HUDEP-2 (cell line): Measurements from ENCODE around the gene LIN52.

Source experiments
- DNase-seq, 76 experiments: peaks; one replicate each; lab custom pipeline; 2025; ENCODE audit not compliant: unreplicated experiment in 76 of 76; lab: John Stamatoyannopoulos, UW

Gene LIN52

DNA sequence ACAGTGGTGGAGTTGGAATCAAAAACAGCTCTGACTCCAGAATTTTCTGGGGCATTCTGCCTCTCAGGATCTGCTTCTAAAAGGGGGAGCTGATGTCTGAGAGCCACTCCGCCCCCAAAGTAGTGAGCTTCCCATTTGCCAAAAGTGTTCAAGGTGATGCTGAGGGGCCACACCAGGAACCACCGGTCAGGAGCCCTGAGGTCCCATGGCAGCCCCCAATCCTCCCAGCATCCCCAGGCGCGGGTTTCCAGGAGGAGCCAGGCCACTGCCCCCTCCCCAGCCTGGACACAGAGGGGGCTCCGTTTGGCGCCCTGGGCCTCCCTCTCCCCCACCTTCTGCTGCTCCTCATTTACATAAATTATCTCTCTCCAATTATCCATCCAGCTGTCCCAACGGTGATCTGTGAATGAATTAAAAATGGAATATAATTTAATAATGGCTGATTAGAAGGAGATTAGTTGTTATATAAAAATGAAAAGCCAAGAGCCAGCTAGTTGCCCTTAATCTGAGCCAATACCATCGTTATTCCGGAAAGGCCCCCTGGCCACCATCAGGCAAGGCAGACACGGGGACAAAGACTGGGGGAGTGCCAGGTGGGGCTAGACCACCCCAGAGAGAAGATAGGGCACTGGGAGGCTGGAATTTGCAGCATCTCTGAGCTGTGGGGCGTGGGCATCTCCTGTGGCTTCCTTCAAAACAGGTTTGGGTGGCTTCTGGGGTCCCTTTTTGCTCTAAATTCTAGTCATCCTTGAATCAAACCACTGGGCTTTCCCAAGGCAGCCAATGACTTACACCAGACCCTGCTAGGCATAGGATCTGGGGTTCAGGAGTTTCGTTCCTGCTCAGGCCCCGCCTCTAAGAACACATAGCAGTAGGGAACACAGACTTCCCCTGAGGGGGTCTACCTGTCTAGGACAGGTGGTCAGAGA lies 134.8 kb downstream of the LIN52 start:
- no peak for DNase-seq

- DNase-seq = no peak
Observed at GRCh38 chr14:74220991-74221390, 136.2 kb downstream of the LIN52 start.

- DNase-seq = no peak
Observed at GRCh38 chr14:74221741-74222140, 137.0 kb downstream of the LIN52 start.

GRCh38 chr14:74223016-74223415 lies 138.3 kb downstream of the LIN52 start:
- DNase-seq = no peak

DNA sequence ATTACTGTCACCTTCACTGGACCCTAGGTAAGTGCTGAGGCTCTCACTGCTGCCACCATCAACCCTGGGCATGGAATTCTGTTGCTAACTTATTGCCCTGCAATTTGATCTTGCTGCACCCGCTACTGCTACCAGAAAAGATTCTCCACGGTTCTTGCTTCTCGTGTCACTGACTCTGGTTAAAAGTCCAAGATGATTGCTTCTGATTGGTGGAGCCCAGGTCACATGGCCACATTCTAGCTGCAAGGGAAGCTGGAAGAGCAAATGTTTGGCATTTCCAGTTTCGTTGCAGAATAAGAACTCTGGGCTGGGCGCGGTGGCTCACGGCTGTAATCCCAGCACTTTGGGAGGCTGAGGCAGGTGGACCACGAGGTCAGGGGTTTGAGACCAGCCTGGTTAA lies 147.0 kb downstream of the LIN52 start:
- no peak for DNase-seq

GRCh38 chr14:74235017-74235416 lies 150.3 kb downstream of the LIN52 start:
- no peak for DNase-seq

DNA sequence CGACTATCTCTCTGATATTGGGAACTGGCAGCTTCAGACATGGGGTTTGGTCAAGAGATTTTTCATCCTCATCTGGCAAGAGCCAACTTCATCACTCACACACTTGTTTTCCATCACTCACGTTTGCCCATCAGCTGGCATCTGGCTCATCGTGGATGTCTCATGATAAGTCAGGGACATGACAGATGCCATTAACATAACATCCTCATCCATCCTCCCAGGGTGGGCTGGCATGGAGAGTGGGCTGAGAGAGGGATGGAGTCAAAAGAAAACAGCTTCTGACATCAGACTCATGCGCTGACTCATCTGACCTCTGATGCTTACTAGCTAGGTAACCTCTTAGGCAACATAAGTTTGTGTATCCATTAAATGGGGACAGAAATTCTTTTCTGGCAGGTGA lies 152.7 kb downstream of the LIN52 start:
- DNase-seq = no peak

DNA sequence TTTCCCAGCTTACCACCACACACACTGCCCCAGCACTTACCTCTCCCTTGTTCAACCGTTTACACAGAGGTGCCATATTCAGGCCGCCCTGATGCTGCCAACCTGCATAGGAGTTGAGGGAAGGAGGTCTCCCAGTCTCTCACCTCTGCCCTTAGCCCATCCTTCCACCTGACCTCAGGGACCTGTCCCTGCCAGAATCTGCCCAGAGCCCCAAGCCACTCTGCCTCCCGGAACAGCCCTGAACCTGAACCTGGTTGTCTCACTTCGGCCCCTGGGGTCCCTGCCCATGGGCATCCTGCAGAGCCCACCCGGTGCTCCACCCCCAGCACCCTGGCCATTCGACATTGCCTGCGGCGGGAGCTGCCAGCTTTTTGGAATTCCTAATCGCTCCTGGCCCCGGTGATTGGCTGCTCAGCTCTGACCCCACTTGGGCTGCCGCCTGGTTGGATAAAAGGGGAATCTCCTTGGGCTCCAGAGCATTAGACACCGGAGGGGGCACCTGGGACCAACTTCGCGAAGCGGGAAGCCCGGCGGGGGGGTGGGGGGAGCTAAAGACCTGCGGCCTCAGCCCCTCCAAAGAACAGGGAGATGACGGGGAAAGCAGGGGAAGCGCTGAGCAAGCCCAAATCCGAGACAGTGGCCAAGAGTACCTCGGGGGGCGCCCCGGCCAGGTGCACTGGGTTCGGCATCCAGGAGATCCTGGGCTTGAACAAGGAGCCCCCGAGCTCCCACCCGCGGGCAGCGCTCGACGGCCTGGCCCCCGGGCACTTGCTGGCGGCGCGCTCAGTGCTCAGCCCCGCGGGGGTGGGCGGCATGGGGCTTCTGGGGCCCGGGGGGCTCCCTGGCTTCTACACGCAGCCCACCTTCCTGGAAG lies 154.5 kb downstream of the LIN52 start, which contains the start of gene VSX2:
Gene VSX2 (plus strand): TSS at position 476 of the 874 bp plus-strand sequence. CDS start 113 bp downstream, at position 589.
- no peak for DNase-seq

- peak in 1 of 76 experiments; percentile 16 for DNase-seq
Observed at GRCh38 chr14:74239848-74240793, 155.4 kb downstream of the LIN52 start.

- no peak for DNase-seq
Observed at GRCh38 chr14:74240794-74241651, 156.3 kb downstream of the LIN52 start.

DNA sequence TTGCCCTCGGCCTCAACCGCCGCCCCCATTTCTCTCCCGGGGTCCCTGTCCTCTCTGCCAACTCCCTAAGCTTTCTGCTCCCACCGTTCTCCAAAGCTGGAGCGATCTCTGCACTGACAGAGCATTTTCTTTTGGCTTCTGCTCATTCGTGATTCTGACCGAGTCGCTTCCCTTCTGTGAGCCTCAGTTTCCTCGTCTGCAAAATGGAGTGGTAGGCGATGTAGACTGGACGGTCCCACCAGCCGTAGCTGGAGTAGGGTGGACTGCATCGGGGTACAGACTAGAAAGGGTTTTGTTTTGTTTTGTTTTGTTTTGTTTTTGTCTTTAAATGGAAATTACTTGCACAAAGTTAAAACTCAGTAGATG lies 156.9 kb downstream of the LIN52 start:
- no peak for DNase-seq

DNA sequence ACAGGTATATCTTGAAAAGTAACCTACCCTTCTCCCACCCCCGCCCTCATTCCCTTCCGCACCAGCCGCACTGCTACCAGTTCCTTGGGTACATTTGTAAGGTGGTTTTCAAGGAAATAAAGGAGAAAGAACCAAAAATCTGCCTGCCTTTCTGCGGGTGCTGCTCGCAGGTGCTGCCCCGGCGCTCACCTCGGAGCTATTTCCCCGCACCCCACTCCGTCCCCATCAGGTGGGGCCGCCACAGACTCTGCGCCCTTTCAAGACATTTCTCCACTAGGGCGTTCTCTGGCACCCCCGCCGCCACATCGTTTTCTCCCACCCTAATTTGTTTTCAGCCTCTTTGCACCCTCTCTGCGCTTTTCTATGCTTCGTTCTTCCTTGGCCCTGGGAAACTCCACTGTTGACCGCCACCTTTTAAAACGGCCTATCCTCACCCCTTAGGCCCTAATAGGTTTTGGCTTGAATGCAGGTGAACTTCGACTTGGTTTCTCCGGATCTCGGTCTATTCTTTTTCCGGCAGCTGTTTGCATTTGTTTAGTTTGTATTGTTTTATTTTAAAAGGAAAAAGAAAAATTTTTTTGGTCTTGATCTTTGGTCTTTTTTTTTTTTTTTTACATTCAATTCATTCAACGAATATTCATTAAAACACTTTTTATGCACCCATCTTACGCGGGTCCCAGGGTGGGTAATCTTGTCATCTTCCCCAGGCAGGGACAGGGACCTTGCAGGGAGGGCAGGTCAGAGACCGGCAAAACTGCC lies 157.4 kb downstream of the LIN52 start:
- DNase-seq = no peak

- no peak for DNase-seq
Observed at GRCh38 chr14:74242780-74243042, 158.0 kb downstream of the LIN52 start.

- DNase-seq = no peak
Observed at GRCh38 chr14:74243051-74243450, 158.3 kb downstream of the LIN52 start.

- no peak for DNase-seq
Observed at GRCh38 chr14:74244115-74244514, 159.4 kb downstream of the LIN52 start.

GRCh38 chr14:74245292-74245691 lies 160.5 kb downstream of the LIN52 start:
- DNase-seq = no peak

DNA sequence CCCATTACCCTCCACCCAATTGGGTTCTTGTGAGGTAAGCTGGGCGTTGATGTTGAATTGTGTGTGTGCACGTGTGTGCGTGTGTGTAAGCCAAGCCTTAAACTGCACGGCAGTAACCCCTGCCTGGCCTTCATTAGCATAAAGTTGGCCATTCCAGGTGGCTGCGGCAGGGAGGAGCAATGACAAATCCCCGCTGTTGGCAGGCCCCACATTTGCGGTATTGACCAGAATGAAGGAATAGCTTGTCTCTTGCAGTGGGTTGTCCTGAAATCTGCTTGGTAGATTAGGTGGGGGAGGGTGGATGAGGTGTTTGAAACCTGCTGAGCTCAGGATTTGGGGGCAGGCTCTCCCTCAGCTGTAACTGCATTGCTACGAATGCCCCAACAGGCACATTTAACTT lies 161.8 kb downstream of the LIN52 start:
- DNase-seq = no peak

DNA sequence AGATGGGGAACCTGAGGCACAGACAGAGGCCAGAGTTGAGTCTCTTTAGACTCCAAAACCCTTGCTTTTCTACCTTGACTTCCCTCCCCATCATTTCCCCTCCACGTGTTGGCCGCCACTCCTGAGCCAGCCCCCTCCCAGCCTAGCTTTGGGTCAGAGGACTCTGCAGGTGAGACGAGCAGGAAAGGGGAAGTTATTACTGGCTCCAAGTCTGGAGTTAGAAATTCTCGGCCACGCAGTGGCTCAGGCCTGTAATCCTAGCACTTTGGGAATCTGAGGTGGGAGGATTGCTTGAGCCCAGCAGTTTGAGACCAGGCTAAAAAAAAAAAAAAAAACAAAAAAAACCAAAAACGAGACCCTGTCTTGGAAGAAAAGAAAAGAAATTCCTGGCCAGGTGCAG lies 163.3 kb downstream of the LIN52 start:
- no peak for DNase-seq
